ENCODE measurements around the gene ID1.

DNA sequence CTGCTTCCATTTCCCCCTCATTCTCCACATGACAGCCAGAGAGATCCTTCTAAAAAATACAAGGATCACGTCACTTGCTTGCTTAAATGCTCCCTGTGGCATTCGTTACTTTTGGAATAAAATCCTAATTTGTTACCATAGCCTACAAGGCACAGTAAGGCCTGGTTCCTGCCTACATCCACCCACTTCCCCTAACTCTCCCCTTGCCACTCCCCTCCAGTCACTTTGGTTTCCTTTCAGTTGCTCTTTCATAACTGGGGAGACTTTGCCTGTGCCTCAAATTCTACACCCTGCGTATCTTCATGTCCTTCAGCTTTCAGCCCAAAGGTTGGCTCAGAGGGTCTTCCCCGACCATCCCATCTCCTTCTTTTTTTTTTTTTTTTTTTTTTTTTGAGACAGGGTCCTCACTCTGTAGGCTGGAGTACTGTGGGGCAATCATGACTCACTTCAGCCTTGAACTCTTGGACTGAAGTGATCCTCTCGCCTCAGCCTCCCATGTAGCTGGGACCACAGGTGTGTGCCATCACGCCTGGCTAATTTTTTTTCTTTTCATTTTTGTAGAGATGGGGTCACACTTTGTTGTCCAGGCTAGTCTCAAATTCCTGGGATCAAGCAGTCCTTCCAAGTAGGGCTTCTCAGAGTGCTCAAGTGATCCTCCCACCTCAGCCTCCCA lies 12.5 kb downstream of the ID1 start:
- no peak for TF ChIP-seq POLR2A (IDR thresholded peaks at IDR 0.05)
- TF ChIP-seq, protein P1, sequence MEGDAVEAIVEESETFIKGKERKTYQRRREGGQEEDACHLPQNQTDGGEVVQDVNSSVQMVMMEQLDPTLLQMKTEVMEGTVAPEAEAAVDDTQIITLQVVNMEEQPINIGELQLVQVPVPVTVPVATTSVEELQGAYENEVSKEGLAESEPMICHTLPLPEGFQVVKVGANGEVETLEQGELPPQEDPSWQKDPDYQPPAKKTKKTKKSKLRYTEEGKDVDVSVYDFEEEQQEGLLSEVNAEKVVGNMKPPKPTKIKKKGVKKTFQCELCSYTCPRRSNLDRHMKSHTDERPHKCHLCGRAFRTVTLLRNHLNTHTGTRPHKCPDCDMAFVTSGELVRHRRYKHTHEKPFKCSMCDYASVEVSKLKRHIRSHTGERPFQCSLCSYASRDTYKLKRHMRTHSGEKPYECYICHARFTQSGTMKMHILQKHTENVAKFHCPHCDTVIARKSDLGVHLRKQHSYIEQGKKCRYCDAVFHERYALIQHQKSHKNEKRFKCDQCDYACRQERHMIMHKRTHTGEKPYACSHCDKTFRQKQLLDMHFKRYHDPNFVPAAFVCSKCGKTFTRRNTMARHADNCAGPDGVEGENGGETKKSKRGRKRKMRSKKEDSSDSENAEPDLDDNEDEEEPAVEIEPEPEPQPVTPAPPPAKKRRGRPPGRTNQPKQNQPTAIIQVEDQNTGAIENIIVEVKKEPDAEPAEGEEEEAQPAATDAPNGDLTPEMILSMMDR (IDR thresholded peaks at IDR 0.05), result no peak
